ENCODE measurements around the gene STKLD1. TPM values are rescaled to one million over a fixed set of nuclear protein-coding genes. Genes with fewer than 3 reads are reported as not detected.

Gene STKLD1
- total RNA-seq, 4 donors from 2014 or later = 0.38 TPM; not detected in 3

DNA sequence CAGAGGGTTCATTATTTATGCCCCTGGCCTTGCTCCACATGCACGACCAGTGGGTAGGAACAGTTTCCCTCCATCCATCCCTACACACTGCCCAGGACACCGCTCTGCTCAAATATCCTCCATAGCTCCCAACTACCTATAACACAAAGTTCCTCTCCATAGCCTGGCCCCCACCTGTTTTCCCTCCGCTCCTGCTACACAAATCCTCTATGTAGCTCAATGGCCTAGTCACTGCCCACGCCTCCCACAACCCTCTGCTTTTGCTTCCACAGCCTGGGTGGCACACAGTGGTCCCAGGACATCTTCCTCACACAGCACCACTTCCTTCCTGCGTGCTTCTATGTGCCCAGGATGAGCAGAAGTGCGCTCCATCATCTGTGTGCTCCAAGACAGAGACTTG is 21.2 kb downstream of the STKLD1 start:
- 64 to 70% methylated on average over 4 of the region's 6 CpGs for WGBS, 2 donors
- intact Hi-C loops (cut with DNase I) = no loop called here
- H3K27me3 ChIP-seq = peaks cover 0 to 56% (median 0%) of the 10 kb centered on the region in 4 donors

DNA sequence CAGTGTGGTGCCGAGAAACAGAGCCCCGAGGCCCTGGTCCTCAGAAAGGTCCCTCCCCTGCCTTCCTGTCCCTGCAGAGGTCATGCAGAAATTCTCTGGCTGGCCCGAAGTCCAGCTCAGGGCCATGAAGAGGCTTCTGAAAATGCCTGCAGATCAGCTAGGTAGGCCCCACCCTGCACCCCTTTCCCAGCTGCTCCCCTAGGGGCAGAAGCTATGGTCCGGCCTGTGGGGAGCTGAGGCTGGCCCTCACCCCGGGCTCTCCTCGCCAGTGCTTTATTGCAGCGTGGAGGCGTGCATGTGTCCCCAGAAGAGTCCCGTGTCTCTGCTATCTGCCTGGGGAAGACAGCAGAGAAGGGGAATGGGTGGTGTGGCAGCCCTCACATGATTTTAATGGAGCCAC is 21.7 kb downstream of the STKLD1 start:
- intact Hi-C loops (cut with DNase I) = no loop called here

More for the DNA sequence above, 21.2 kb downstream of the STKLD1 start:
- H3K27ac ChIP-seq = no peak overlapping the region
- H3K36me3 ChIP-seq = peaks cover 0 to 15% (median 0%) of the 10 kb centered on the region in 3 donors
- H3K4me1 ChIP-seq = peaks cover 0 to 6% (median 0%) of the 10 kb centered on the region in 3 donors
- DNase-seq = no peak
- H3K4me3 ChIP-seq = no peak overlapping the region
- H3K9me3 ChIP-seq = no peaks in the 10 kb centered on the region
- TF ChIP-seq POLR2A (IDR thresholded peaks at IDR 0.05) = no peak
- TF ChIP-seq, protein P1, sequence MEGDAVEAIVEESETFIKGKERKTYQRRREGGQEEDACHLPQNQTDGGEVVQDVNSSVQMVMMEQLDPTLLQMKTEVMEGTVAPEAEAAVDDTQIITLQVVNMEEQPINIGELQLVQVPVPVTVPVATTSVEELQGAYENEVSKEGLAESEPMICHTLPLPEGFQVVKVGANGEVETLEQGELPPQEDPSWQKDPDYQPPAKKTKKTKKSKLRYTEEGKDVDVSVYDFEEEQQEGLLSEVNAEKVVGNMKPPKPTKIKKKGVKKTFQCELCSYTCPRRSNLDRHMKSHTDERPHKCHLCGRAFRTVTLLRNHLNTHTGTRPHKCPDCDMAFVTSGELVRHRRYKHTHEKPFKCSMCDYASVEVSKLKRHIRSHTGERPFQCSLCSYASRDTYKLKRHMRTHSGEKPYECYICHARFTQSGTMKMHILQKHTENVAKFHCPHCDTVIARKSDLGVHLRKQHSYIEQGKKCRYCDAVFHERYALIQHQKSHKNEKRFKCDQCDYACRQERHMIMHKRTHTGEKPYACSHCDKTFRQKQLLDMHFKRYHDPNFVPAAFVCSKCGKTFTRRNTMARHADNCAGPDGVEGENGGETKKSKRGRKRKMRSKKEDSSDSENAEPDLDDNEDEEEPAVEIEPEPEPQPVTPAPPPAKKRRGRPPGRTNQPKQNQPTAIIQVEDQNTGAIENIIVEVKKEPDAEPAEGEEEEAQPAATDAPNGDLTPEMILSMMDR (IDR thresholded peaks at IDR 0.05) = no peak

DNA sequence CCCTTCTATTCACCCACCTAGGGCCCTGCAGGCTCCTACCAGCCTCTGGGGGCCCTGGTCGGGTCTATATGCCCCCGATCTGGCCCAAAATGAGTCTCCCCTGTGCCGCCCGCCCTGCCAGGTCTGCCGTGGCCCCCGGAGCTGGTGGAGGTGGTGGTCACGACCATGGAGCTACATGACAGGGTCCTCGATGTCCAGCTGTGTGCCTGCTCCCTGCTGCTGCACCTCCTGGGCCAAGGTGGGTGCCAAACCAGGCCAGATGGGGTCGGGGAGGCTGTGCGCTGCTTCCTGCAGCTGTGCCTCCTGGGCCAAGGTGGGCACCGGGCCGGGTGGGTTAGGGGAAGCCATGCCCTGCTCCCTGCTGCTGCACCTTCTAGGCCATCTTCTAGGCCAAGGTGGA is 24.1 kb downstream of the STKLD1 start:
- no peak overlapping the region for H3K4me3 ChIP-seq
- H3K27ac ChIP-seq = no peak overlapping the region
- peaks cover 4 to 36% (median 6%) of the 10 kb centered on the region in 3 donors for H3K36me3 ChIP-seq
- H3K4me1 ChIP-seq = peaks cover 0 to 9% (median 0%) of the 10 kb centered on the region in 3 donors
- peaks cover 0 to 27% (median 0%) of the 10 kb centered on the region in 4 donors for H3K27me3 ChIP-seq
- 96% methylated on average over 4 of the region's 12 CpGs; no CpG with 5 or more reads in 1 of the 2 donors for WGBS, 2 donors
- no peaks in the 10 kb centered on the region for H3K9me3 ChIP-seq
- intact Hi-C loops (cut with DNase I) = no loop called here
- no peak for DNase-seq
- no peak for TF ChIP-seq POLR2A (IDR thresholded peaks at IDR 0.05)
- TF ChIP-seq, protein P1 (IDR thresholded peaks at IDR 0.05) = no peak

More for the DNA sequence above, 21.7 kb downstream of the STKLD1 start:
- 49 to 57% methylated on average over 5 to 6 of the region's 9 CpGs for WGBS, 2 donors
- peaks cover 0 to 51% (median 0%) of the 10 kb centered on the region in 4 donors for H3K27me3 ChIP-seq
- peaks cover 0 to 6% (median 0%) of the 10 kb centered on the region in 3 donors for H3K4me1 ChIP-seq
- TF ChIP-seq, protein P1 (IDR thresholded peaks at IDR 0.05) = no peak
- no peak for TF ChIP-seq POLR2A (IDR thresholded peaks at IDR 0.05)
- no peak for DNase-seq
- H3K9me3 ChIP-seq = no peaks in the 10 kb centered on the region
- H3K36me3 ChIP-seq = peaks cover 0 to 20% (median 0%) of the 10 kb centered on the region in 3 donors
- no peak overlapping the region for H3K27ac ChIP-seq
- H3K4me3 ChIP-seq = no peak overlapping the region

DNA sequence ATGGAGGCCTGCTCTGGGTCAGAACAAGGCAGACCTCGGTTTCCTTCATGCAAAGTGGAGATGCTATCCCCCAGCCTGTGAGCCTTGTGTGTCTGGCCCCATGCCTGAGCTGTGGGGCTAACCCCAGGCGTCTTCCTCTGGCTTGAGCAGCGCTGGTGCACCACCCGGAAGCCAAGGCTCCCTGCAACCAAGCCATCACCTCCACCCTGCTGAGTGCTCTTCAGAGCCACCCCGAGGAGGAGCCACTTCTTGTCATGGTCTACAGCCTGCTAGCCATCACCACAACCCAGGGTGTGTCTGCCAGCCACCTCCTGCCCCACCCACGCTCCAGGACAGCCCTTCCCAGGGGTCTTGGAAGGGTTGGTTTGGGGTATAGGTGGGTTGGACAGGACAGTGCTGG is 25.4 kb downstream of the STKLD1 start:
- H3K36me3 ChIP-seq = peaks cover 9 to 49% (median 11%) of the 10 kb centered on the region in 3 donors
- TF ChIP-seq, protein P1 (IDR thresholded peaks at IDR 0.05) = no peak
- TF ChIP-seq POLR2A (IDR thresholded peaks at IDR 0.05) = no peak
- peaks cover 0 to 9% (median 0%) of the 10 kb centered on the region in 3 donors for H3K4me1 ChIP-seq
- no peaks in the 10 kb centered on the region for H3K9me3 ChIP-seq
- 71 to 100% methylated on average over 1 to 3 of the region's 6 CpGs for WGBS, 2 donors
- no peak overlapping the region for H3K27ac ChIP-seq
- intact Hi-C loops (cut with DNase I) = no loop called here
- no peak for DNase-seq
- no peak overlapping the region for H3K4me3 ChIP-seq
- peaks cover 0 to 20% (median 0%) of the 10 kb centered on the region in 4 donors for H3K27me3 ChIP-seq

DNA sequence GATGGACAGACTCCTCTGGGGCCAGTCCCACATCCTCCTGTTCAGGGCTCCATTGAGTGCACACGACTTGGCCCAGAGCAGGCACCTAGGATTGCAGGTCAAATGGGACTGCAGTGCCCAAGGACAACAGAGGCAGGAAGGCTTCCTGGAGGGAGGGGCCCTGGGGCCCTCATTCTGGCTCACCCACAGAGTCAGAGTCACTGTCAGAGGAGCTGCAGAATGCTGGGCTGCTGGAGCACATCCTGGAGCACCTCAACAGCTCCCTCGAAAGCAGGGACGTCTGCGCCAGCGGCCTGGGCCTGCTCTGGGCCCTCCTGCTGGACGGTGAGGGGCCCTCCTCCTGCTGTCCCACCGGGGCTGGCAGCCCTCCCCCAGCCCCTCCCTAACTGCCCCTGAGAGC is 26.5 kb downstream of the STKLD1 start:
- DNase-seq = no peak
- Histone ChIP-seq H3K27me3 (peaks cover 0 to 9% (median 0%) of the 10 kb centered on the region in 4 donors), H3K9me3 (no peaks in the 10 kb centered on the region), H3K4me3 (no peak overlapping the region), H3K27ac (no peak overlapping the region), H3K36me3 (peaks cover 13 to 60% (median 14%) of the 10 kb centered on the region in 3 donors), H3K4me1 (peaks cover 0 to 9% (median 0%) of the 10 kb centered on the region in 3 donors)
- no peak for TF ChIP-seq POLR2A (IDR thresholded peaks at IDR 0.05)
- TF ChIP-seq, protein P1 (IDR thresholded peaks at IDR 0.05) = no peak
- intact Hi-C loops (cut with DNase I) = no loop called here
- WGBS, 2 donors = 74 to 80% methylated on average over 1 to 3 of the region's 7 CpGs

Data from esophagus squamous epithelium (tissue), 5 donors.